SK-N-SH treated with all-trans-retinoic acid at 6 μM for 48 hours (cell line): Measurements from ENCODE around the gene CHRD.

Source experiments
- CSDC2 ChIP-seq: fragments of 250-450 bp; sonication (Bioruptor Pico); IDR thresholded peaks from 2 replicates; pipeline ENCODE4 v1.5.0; 2020; ENCODE audit warnings: mild to moderate bottlenecking, moderate library complexity
- ZC3H10 ChIP-seq: fragments of 250-450 bp; sonication (Bioruptor Pico); IDR thresholded peaks from 2 replicates; pipeline ENCODE4 v1.5.1; 2021; ENCODE audit warnings: mild to moderate bottlenecking, moderate library complexity
- ZFP30 ChIP-seq: fragments of 450-650 bp; formaldehyde crosslinking; IDR thresholded peaks from 2 replicates; pipeline ENCODE4 v1.5.0; 2022; ENCODE audit warnings: mild to moderate bottlenecking, moderate library complexity
- ZNF565 ChIP-seq: fragments of 450-650 bp; formaldehyde crosslinking; conservative IDR thresholded peaks from 2 replicates; pipeline ENCODE4 v1.5.0; 2020; ENCODE audit warnings: low read depth, mild to moderate bottlenecking, moderate library complexity
- TF ChIP-seq, protein P1 (sequence below): fragments of 250-450 bp; sonication (Bioruptor Pico); IDR thresholded peaks from 2 replicates; pipeline ENCODE4 v1.8.0; 2020; ENCODE audit warnings: mild to moderate bottlenecking, moderate library complexity, borderline replicate concordance

DNA sequence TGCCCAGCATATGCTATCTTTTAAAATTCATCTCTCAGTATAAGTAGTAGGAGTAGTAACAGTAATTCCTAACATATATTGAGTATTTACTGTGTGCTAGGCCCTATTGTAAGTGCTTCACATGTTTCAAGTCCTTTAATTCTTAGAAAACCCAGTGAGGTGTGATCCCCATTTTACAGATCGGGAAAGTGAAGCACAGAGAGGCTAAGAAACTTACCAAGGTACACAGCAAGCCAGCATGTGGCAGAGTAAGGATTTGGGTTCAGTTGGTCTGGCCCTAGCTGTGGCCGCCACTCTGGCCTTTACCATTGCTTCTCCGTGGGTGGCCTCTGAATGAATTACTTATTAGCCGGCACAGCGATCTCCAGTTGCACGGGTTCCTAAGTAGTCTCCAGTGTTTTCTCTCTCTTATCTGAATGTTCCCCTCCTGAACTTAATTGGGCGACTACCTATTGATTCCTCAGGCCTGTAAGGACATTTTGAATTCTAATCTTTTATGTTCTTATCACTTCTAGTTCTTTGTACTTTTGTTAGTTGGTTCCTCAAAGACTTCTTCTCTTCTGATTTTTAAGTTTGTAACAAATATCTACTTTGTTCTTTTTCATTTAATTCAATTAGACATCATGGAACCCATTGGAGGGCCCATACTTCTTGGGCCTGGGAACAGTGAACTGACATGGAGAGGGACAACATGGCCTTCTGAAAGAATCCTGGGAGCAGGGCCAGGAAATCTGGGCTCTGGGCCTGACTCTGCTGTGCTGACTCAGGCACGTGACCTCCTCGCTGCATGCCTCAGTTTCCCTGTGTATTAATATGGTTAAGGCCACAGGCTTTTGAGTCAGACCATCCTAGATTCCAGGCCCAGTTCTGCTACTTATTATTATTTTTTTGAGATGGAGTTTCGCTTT is 30.0 kb upstream of the CHRD start:
- TF ChIP-seq ZNF565 (CRISPR knock-in tag) (no peak), ZFP30 (CRISPR knock-in tag) (no peak), ZC3H10 (no peak), CSDC2 (no peak)
- TF ChIP-seq, protein P1, sequence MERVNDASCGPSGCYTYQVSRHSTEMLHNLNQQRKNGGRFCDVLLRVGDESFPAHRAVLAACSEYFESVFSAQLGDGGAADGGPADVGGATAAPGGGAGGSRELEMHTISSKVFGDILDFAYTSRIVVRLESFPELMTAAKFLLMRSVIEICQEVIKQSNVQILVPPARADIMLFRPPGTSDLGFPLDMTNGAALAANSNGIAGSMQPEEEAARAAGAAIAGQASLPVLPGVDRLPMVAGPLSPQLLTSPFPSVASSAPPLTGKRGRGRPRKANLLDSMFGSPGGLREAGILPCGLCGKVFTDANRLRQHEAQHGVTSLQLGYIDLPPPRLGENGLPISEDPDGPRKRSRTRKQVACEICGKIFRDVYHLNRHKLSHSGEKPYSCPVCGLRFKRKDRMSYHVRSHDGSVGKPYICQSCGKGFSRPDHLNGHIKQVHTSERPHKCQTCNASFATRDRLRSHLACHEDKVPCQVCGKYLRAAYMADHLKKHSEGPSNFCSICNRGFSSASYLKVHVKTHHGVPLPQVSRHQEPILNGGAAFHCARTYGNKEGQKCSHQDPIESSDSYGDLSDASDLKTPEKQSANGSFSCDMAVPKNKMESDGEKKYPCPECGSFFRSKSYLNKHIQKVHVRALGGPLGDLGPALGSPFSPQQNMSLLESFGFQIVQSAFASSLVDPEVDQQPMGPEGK: no peak
